IMR-90 (cell line): ENCODE measurements around the gene GGACT. TPM values are rescaled to one million over a fixed set of nuclear protein-coding genes. Genes with fewer than 3 reads are reported as not detected.

Experiments used
- ATAC-seq: fragments of 200-7000 bp; cut with Tn5 transposase; 2 replicates; pipeline ENCODE4 v1.9.1; 2020; ENCODE audit warnings: low read depth, mild to moderate bottlenecking, moderate library complexity
- BruUV-seq: library from RNA; stranded (reverse); fragments of 400-500 nt; replicated peaks from 2 replicates; lab custom pipeline; 2021; lab: Mats Ljungman, UMichigan
- CTCF ChIA-PET: fragments of 300-600 bp; formaldehyde crosslinking; extraction: SDS; loops from one replicate; lab custom pipeline; 2021; ENCODE audit warnings: antibody characterized with exemption; lab: Yijun Ruan, JAX
- POLR2A ChIA-PET: fragments of 300-600 bp; sonication (Branson Sonifier 250); formaldehyde crosslinking; loops from one replicate; lab custom pipeline; 2022; ENCODE audit warnings: antibody characterized with exemption; ENCODE audit not compliant: unreplicated experiment; lab: Charles Lee
- DNase-seq: peaks from one replicate; pipeline ENCODE4 v3.0.0; 2013
- H2AFZ ChIP-seq: replicated peaks from 2 replicates; pipeline ENCODE3; 2013; ENCODE audit warnings: low read length, mild to moderate bottlenecking; ENCODE audit not compliant: poor library complexity
- H2AK5ac ChIP-seq: 2 replicates; pipeline ENCODE4 v1.6.1; 2013; ENCODE audit warnings: low read depth, low read length, inconsistent platforms
- H2AK9ac ChIP-seq: replicated peaks from 2 replicates; pipeline ENCODE3; 2013; ENCODE audit warnings: mild to moderate bottlenecking, low read depth, low read length, moderate library complexity; ENCODE audit not compliant: poor library complexity
- H2BK120ac ChIP-seq: 2 replicates; pipeline ENCODE4 v1.6.1; 2013; ENCODE audit warnings: low read depth, low read length, inconsistent platforms
- H2BK15ac ChIP-seq: 3 replicates; pipeline ENCODE4 v1.6.1; 2013; ENCODE audit warnings: low read depth, low read length, inconsistent platforms
- H2BK20ac ChIP-seq: 2 replicates; pipeline ENCODE4 v1.6.1; 2013; ENCODE audit warnings: low read depth, mild to moderate bottlenecking, inconsistent platforms, low read length, moderate library complexity
- H2BK5ac ChIP-seq: 2 replicates; pipeline ENCODE4 v1.6.1; 2013; ENCODE audit warnings: mild to moderate bottlenecking, low read depth, low read length, inconsistent platforms; ENCODE audit not compliant: poor library complexity, severe bottlenecking
- H3K14ac ChIP-seq: replicated peaks from 2 replicates; pipeline ENCODE4 v1.6.1; 2013; ENCODE audit warnings: low read depth, low read length, inconsistent platforms
- H3K18ac ChIP-seq: 2 replicates; pipeline ENCODE4 v1.6.1; 2013; ENCODE audit warnings: low read depth, low read length, control low read depth
- H3K23ac ChIP-seq: 2 replicates; pipeline ENCODE4 v1.6.1; 2013; ENCODE audit warnings: low read depth, low read length, inconsistent platforms
- H3K27ac ChIP-seq: 2 replicates; pipeline ENCODE4 v1.5.1; 2013; ENCODE audit warnings: mild to moderate bottlenecking, control low read depth, low read length; ENCODE audit not compliant: insufficient read depth
- H3K27me3 ChIP-seq: 2 replicates; pipeline ENCODE4 v1.6.1; 2013; ENCODE audit warnings: low read length; ENCODE audit not compliant: control insufficient read depth, insufficient read depth
- H3K36me3 ChIP-seq: 2 replicates; pipeline ENCODE4 v1.6.1; 2013; ENCODE audit warnings: low read length, mixed read lengths; ENCODE audit not compliant: control insufficient read depth, insufficient read depth
- H3K4ac ChIP-seq: 2 replicates; pipeline ENCODE4 v1.6.1; 2013; ENCODE audit warnings: low read depth, low read length, inconsistent platforms
- H3K4me1 ChIP-seq: 2 replicates; pipeline ENCODE4 v1.6.1; 2013; ENCODE audit warnings: low read length, mixed read lengths; ENCODE audit not compliant: control insufficient read depth, insufficient read depth
- H3K4me2 ChIP-seq: 2 replicates; pipeline ENCODE4 v1.6.1; 2013; ENCODE audit warnings: low read depth, mild to moderate bottlenecking, control low read depth, low read length, moderate library complexity
- H3K4me3 ChIP-seq: 2 replicates; pipeline ENCODE4 v1.5.1; 2013; ENCODE audit warnings: low read depth, mild to moderate bottlenecking, control low read depth, low read length, moderate library complexity; ENCODE audit not compliant: insufficient read depth
- H3K56ac ChIP-seq: 2 replicates; pipeline ENCODE4 v1.6.1; 2013; ENCODE audit warnings: low read length, inconsistent platforms; ENCODE audit not compliant: insufficient read depth; ENCODE audit errors: extremely low read depth
- H3K79me1 ChIP-seq, 2 experiments: 2 replicates each; pipeline ENCODE4 v1.6.1; 2013; ENCODE audit warnings: low read length in 2 of 2, inconsistent platforms in 1 of 2, low read depth in 1 of 2
- H3K9ac ChIP-seq: 2 replicates; pipeline ENCODE4 v1.6.1; 2013; ENCODE audit warnings: low read depth, low read length, control low read depth
- H3K9me1 ChIP-seq: 2 replicates; pipeline ENCODE4 v1.6.1; 2013; ENCODE audit warnings: low read length, inconsistent platforms; ENCODE audit not compliant: insufficient read depth
- H3K9me3 ChIP-seq: 2 replicates; pipeline ENCODE4 v1.6.1; 2013; ENCODE audit warnings: low read length; ENCODE audit not compliant: control insufficient read depth, insufficient read depth
- H4K20me1 ChIP-seq: 2 replicates; pipeline ENCODE4 v1.6.1; 2013; ENCODE audit warnings: low read length, inconsistent platforms; ENCODE audit not compliant: insufficient read depth
- H4K5ac ChIP-seq: 2 replicates; pipeline ENCODE4 v1.6.1; 2013; ENCODE audit warnings: mild to moderate bottlenecking, low read depth, low read length, control low read depth
- H4K8ac ChIP-seq, 2 experiments: 2 replicates each; pipeline ENCODE4 v1.6.1; 2013; ENCODE audit warnings: low read depth in 2 of 2, low read length in 2 of 2, control low read depth in 1 of 2, inconsistent platforms in 1 of 2
- H4K91ac ChIP-seq: 2 replicates; pipeline ENCODE4 v1.6.1; 2013; ENCODE audit warnings: low read depth, low read length, inconsistent platforms; ENCODE audit not compliant: insufficient read depth
- CEBPB ChIP-seq: IDR thresholded peaks from 2 replicates; pipeline ENCODE4 v1.6.1; 2012; ENCODE audit warnings: low read depth, low read length, improper control_type of control experiment
- CHD1 ChIP-seq: IDR thresholded peaks from 2 replicates; pipeline ENCODE4 v1.6.1; 2012; ENCODE audit warnings: low read depth, low read length, improper control_type of control experiment
- FOS ChIP-seq: fragments of 150-350 bp; IDR thresholded peaks from 2 replicates; pipeline ENCODE4 v1.6.1; 2016; ENCODE audit warnings: low read depth, low read length
- MAFK ChIP-seq: IDR thresholded peaks from 2 replicates; pipeline ENCODE4 v1.6.1; 2012; ENCODE audit warnings: low read depth, low read length, improper control_type of control experiment
- MAZ ChIP-seq: IDR thresholded peaks from 2 replicates; pipeline ENCODE4 v1.6.1; 2012; ENCODE audit warnings: low read depth, mild to moderate bottlenecking, low read length, improper control_type of control experiment, moderate library complexity, borderline replicate concordance
- NFE2L2 ChIP-seq: fragments of 150-350 bp; IDR thresholded peaks from 2 replicates; pipeline ENCODE4 v1.6.1; 2016; ENCODE audit warnings: low read depth, mild to moderate bottlenecking, low read length
- POLR2A ChIP-seq: IDR thresholded peaks from 2 replicates; pipeline ENCODE4 v1.6.1; 2012; ENCODE audit warnings: mild to moderate bottlenecking, low read depth, low read length
- RAD21 ChIP-seq: IDR thresholded peaks from 2 replicates; pipeline ENCODE4 v1.6.1; 2012; ENCODE audit warnings: low read length, improper control_type of control experiment
- RCOR1 ChIP-seq: IDR thresholded peaks from 2 replicates; pipeline ENCODE4 v1.6.1; 2012; ENCODE audit warnings: mild to moderate bottlenecking, low read length, improper control_type of control experiment; ENCODE audit not compliant: insufficient replicate concordance
- WGBS, 2 experiments: methylation state at CpG; one replicate each; pipeline versions ENCODE4 v1.1.5 to v1.1.7; 2013; ENCODE audit warnings: missing lambda C conversion rate in 2 of 2; ENCODE audit not compliant: insufficient read length in 1 of 2; ENCODE audit errors: extremely low coverage in 2 of 2; 5-methylcytosine and 5-hydroxymethylcytosine counted together
- dilution Hi-C: fragments of 300-500 bp; cut with HindIII; formaldehyde crosslinking; loops from one replicate; pipeline ENCODE4 v1.14.3; 2018; ENCODE audit warnings: low sequenced_read_pairs; ENCODE audit not compliant: unreplicated experiment
- in situ Hi-C: fragments of 300-500 bp; cut with MboI; formaldehyde crosslinking; loops from 3 replicates; pipeline ENCODE4 v1.14.3; 2019; ENCODE audit warnings: low sequenced_read_pairs, inconsistent platforms, mixed read lengths
- intact Hi-C: fragments of 100-400 bp; cut with micrococcal nuclease; formaldehyde crosslinking; loops from 2 replicates; pipeline ENCODE4 v1.10.0; 2022
- polyA plus RNA-seq, 3 experiments: library from polyadenylated mRNA; depleted of rRNA; stranded (reverse); fragments of >200 nt; gene quantifications; 2 replicates each; pipeline ENCODE4 v1.2.3, GENCODE V29; 2012; ENCODE audit warnings: low replicate concordance in 1 of 3
- total RNA-seq: library from RNA; depleted of rRNA; stranded (reverse); fragments of >200 nt; gene quantifications from 2 replicates; pipeline ENCODE4 v1.2.3, GENCODE V29; 2012
- TF ChIP-seq, protein P1 (sequence below): fragments of 150-350 bp; IDR thresholded peaks from 2 replicates; pipeline ENCODE4 v1.6.1; 2017; ENCODE audit warnings: mild to moderate bottlenecking, antibody characterized with exemption, low read length, low read depth
- TF ChIP-seq, protein P2 (sequence below): fragments of 150-350 bp; IDR thresholded peaks from 2 replicates; pipeline ENCODE4 v1.6.1; 2016; ENCODE audit warnings: low read depth, mild to moderate bottlenecking, low read length, moderate library complexity, borderline replicate concordance
- TF ChIP-seq, protein P3 (sequence below): conservative IDR thresholded peaks from 2 replicates; pipeline ENCODE4 v1.5.1; 2012; ENCODE audit warnings: mild to moderate bottlenecking, low read depth, low read length, improper control_type of control experiment

GGACT gene
- total and polyA plus RNA-seq, 2 of the 4 experiments (the other 2 are of a cell fraction) = 2.0 to 2.6 TPM

DNA sequence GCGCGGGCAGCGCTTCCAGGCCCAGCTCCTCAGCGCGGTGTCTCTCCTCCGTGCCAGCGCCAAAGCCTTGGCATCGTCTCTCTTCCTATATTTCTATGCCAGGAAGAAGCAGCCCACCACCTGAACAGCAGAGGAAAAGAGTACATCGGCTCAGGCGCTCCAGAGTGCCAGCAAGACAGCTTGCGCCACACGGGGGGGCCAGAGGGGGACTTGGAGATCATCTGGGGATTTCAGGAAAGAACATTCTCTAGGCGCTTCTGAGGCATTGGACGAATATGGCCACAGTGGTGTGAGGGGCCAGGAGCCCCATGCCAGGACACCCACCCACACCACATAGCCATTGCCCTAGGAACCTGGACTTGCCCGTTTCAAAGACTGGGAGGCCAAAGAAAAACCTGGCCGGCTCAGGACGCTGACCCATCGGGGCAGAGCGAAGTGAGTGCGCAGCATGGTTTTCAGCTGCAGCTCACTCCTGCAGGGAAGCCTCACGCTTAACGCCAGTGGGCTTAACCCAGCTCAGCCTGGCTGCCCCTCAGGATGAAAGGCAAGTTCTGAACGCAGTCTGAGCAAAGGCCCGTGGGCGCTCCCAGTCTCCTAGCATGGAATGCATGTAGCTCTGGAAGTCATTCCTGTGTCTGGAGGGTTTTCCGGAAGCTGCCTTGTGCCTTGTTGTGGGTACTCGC is 62.1 kb downstream of the GGACT start:
- no peak overlapping the region for H3K18ac ChIP-seq
- no peak overlapping the region for H4K5ac ChIP-seq
- BruUV-seq = no TSS peak
- H2BK120ac ChIP-seq = no peak overlapping the region
- DNase-seq (no peak), ATAC-seq (no peak)
- no peak overlapping the region for H2BK20ac ChIP-seq
- H3K9me1 ChIP-seq = no peaks in the 10 kb centered on the region
- in situ Hi-C loops = no loop called here
- H3K56ac ChIP-seq = no peak overlapping the region
- 98% methylated on average over 7 of the region's 27 CpGs; no CpG with 5 or more reads in 1 of the 2 experiments for WGBS, 2 experiments
- no peaks in the 10 kb centered on the region for H4K20me1 ChIP-seq
- no peak overlapping the region for H3K4ac ChIP-seq
- POLR2A ChIA-PET = no interaction called here
- CTCF ChIA-PET = no interaction called here
- no peak overlapping the region for H3K14ac ChIP-seq
- H3K27me3 ChIP-seq = no peaks in the 10 kb centered on the region
- no peak overlapping the region for H3K4me2 ChIP-seq
- no peak overlapping the region for H4K91ac ChIP-seq
- no peak overlapping the region for H2BK15ac ChIP-seq
- H3K4me1 ChIP-seq = peaks cover 2% of the 10 kb centered on the region
- no peak overlapping the region for H3K23ac ChIP-seq
- no peak overlapping the region for H3K9ac ChIP-seq
- no peak overlapping the region for H2BK5ac ChIP-seq
- no peak overlapping the region for H2AK9ac ChIP-seq
- H2AFZ ChIP-seq = no peak overlapping the region
- H3K9me3 ChIP-seq = no peaks in the 10 kb centered on the region
- H3K27ac ChIP-seq = no peak overlapping the region
- H2AK5ac ChIP-seq = no peak overlapping the region
- H4K8ac ChIP-seq = no peak overlapping the region
- intact Hi-C loops = no loop called here
- no peaks in the 10 kb centered on the region for H3K79me1 ChIP-seq
- dilution Hi-C loops = no loop called here
- TF ChIP-seq FOS (no peak), CHD1 (no peak), RAD21 (no peak), RCOR1 (no peak), MAZ (no peak), NFE2L2 (no peak), MAFK (no peak), CEBPB (no peak), POLR2A (no peak)
- TF ChIP-seq, protein P1, sequence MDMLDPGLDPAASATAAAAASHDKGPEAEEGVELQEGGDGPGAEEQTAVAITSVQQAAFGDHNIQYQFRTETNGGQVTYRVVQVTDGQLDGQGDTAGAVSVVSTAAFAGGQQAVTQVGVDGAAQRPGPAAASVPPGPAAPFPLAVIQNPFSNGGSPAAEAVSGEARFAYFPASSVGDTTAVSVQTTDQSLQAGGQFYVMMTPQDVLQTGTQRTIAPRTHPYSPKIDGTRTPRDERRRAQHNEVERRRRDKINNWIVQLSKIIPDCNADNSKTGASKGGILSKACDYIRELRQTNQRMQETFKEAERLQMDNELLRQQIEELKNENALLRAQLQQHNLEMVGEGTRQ = no peak
- TF ChIP-seq, protein P2, sequence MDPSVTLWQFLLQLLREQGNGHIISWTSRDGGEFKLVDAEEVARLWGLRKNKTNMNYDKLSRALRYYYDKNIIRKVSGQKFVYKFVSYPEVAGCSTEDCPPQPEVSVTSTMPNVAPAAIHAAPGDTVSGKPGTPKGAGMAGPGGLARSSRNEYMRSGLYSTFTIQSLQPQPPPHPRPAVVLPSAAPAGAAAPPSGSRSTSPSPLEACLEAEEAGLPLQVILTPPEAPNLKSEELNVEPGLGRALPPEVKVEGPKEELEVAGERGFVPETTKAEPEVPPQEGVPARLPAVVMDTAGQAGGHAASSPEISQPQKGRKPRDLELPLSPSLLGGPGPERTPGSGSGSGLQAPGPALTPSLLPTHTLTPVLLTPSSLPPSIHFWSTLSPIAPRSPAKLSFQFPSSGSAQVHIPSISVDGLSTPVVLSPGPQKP = no peak
- TF ChIP-seq, protein P3, sequence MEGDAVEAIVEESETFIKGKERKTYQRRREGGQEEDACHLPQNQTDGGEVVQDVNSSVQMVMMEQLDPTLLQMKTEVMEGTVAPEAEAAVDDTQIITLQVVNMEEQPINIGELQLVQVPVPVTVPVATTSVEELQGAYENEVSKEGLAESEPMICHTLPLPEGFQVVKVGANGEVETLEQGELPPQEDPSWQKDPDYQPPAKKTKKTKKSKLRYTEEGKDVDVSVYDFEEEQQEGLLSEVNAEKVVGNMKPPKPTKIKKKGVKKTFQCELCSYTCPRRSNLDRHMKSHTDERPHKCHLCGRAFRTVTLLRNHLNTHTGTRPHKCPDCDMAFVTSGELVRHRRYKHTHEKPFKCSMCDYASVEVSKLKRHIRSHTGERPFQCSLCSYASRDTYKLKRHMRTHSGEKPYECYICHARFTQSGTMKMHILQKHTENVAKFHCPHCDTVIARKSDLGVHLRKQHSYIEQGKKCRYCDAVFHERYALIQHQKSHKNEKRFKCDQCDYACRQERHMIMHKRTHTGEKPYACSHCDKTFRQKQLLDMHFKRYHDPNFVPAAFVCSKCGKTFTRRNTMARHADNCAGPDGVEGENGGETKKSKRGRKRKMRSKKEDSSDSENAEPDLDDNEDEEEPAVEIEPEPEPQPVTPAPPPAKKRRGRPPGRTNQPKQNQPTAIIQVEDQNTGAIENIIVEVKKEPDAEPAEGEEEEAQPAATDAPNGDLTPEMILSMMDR = no peak
- H3K36me3 ChIP-seq = peaks cover 5% of the 10 kb centered on the region
- no peak overlapping the region for H3K4me3 ChIP-seq
